HG03108 (cell line): ENCODE measurements around the gene ZFYVE21.

Source experiments
- ATAC-seq: cut with Tn5 transposase; IDR thresholded peaks from one replicate; pipeline ENCODE4 v1.9.1; 2021; ENCODE audit warnings: moderate library complexity; ENCODE audit not compliant: unreplicated experiment

Gene ZFYVE21

DNA sequence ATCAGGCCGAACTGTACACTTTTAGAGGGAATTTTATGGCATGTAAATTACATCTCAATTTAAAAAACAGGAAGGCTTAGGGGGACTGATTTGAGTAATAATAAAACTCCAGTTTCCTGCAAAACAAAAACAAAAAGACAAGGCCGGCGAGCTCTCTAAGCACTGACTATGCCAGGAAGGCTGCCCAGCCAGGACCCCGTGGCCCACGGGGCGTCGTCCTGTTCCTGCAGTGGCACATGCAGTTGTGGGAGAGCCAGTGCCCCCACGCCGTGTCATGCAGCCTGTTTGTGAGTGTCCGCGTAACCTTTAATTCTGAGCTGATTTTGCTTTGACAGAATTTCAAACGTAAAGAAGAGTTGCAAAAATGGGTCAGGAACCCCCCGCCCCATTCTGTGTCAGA is 10.9 kb upstream of the ZFYVE21 start:
- no peak for ATAC-seq

DNA sequence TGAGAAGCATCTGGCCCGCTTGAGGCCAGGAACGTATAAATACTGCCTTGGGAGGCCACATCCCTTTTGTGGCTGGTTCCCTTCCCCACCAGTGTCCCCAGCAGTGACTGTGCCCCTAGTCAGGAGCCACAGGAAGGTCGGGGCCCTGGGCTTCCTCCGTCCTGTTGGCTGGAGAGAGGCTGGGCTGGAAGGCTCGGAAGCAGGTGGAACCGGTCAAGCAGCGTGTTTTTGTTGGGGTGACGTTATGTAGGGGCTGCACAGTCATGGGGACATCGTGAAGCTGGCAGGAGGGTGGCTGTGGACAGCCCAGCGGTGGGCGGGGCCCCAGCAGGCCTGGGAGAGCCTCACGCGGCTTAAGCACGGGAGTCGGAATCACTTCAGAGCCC is 10.5 kb upstream of the ZFYVE21 start:
- ATAC-seq: no peak

DNA sequence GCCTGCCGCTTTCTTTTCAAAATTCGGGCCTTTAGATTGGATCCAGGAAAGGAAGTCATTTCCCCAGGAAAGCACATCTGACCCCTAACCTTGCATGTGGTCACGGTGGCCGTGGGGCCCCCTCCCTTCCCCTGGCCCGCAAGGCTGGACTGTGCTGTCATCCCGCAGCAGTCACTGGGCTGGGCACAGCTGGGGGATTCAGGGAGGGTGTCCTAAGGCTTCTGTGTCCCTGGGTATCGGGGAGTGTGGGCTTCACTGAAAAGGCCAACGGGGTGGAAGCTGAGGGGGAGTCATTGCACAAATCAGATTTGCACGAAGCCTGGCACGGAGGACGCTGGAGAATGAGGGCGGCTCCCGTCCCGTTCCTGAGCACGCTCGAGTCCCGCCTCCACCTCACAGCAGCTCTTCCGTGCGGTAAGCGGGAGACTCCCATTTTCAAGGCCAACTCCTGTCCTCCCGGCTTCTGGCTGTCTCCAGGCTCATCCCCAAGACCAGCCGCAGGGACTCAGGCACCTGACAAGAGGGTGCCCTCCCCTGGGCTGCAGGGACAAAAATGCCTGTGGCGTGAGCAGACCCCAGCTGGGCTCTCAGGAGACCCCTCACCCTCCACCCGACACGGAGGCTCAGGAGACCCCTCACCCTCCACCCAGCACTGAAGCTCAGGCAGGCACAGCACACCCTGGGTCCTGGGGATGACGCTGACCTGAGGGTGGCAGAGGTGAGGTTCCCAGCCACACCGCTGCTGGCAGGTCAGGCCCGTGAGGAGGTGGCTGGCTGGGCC is 9.9 kb upstream of the ZFYVE21 start:
- no peak for ATAC-seq

DNA sequence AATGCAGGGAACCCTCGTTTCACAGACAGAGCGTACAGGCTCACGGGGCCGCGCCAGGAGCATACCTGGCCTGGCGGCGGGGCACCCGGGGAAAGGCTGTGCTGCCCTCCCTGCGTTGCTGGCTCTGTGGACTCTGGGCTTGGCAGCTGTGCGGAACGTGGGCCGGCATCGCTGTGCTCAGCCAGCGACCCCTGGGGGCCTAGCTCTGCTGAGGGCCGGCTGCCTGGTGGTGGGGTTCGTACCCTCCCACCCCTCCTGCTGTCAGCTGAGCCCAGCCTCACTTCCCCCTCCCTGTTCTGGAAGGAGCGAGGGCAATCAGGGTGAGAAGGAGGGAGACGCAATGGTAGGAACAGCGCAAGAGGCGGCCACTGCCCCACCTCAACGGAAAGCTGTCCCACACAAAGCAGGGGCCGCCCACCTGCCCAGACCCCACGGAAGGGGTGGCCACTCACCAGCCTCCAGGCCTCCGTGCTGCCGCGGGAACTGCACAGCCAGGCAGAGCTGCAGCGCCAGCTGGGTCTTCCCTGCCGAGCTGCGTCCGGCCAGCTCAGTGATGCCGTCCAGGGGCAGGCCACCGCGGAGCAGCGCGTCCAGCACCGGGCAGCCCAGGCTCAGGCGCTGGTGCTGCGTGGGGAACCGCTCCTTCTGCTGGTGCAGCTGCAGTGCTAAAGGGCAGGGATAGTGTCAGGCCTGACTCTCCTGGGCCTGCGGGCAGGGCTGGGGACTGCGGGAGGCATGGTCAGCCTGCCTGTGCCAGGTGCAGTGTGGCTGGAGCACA is 8.9 kb upstream of the ZFYVE21 start:
- no peak for ATAC-seq

DNA sequence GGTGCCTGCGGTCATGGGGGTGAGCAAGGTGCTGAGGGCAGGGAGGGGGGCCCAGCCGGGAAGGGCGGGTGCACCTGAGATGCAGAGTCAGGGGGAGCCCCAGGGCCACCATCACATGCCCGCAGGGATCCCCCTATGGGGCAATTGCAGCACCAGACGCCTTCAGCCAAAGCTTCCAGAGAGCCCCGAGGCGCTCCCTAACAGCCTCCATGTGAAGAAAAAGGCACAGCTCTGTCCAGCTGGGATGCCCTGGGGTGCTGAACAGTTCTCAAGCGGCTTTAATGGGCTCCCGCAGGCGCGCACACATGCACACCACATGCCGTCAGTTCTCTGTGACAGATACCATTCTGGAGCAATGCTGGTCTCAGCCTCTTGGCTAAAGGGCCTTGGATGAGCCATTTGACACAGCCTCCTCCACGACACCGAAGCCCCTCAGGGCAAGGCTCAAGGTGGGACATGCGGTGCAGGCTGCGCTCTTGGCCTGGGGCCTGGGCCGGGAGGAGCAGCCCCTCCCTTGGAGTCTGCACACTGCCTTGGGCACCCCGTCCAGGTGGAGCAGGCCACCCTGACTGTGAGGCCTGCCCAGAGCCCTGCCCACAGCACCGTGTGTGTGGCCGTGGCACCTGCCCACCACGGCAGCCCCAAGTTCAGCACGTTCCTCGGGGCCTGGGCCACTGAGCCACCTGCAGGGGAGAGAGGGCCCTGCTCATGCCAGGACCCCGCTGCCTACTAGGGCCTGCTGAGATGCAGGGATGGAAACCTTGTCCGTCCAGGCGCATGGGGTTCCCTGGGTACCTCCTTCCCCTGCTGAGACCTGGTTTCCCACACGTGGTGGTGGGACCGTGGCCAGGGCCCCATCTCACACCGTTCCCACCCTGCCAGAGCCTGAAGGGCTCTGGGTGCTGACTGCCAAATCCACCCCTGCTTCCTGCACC is 8.0 kb upstream of the ZFYVE21 start:
- ATAC-seq: no peak

DNA sequence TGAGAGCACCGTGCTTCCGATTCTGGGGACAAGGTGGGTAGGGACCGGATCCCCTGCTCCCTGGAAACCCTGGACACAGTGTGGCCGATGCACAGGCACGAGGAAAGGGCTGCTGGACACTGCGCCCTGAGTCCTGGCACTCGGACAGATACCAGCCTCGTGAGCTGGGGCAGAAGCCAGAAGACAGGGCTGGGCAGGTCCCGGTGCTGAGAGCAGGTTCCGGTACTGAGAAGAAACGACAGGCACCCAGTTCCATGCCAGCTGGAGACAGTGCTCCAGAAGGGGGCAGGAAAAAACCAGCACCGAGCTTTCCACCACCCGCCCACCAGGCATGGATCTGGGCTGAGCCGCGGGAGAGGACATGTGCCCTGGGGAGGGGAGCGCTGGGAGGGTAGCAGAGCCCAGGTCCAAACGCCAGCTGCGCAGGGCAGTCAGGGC is 6.8 kb upstream of the ZFYVE21 start:
- no peak for ATAC-seq

DNA sequence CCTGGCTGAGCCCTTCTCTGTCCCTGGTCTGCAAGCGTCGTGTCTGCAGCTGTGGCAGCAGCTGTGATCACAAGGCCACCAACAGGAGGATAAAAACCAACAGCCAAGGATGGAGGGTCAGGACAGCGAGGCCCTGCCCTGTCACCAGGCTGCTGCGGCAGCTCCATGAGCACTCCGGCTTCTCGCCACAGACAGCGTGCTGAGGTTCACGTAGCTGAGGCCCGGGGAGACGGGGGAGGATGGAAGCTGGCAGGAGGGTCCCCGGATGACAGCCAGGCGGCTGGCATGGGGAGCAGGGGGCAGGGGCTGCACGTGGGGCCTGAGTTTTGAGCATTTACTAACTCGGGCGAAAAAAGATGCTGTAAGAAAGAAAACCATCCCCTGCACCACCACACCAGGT is 5.8 kb upstream of the ZFYVE21 start:
- ATAC-seq: no peak

DNA sequence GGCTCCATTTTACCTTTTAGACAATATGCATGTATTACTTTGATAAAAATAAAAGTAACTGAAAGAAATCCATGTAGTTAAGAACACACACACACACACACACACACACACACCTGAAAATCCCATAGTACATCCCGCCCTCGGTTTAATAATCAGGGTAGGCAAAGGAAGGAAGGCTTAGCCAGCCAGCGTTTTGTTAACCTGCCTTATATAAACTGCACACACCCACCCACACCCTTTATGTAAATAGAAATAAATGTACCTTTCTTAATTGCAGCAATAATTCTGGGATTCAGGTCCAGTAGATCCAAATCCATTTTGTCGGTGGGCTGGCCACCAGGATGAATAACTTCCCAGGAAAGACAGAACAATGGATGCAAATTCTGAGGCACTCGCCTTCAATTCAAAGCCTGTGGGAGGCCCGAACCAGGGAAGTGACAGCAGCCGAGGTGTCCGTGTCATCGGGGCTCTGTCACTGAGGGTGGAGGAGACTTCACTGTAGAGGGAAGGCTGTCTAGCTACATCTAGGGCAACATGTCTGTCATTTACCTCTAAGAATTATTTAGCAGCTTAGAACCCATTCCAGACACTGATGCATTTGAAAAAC is 4.7 kb upstream of the ZFYVE21 start:
- ATAC-seq: no peak

DNA sequence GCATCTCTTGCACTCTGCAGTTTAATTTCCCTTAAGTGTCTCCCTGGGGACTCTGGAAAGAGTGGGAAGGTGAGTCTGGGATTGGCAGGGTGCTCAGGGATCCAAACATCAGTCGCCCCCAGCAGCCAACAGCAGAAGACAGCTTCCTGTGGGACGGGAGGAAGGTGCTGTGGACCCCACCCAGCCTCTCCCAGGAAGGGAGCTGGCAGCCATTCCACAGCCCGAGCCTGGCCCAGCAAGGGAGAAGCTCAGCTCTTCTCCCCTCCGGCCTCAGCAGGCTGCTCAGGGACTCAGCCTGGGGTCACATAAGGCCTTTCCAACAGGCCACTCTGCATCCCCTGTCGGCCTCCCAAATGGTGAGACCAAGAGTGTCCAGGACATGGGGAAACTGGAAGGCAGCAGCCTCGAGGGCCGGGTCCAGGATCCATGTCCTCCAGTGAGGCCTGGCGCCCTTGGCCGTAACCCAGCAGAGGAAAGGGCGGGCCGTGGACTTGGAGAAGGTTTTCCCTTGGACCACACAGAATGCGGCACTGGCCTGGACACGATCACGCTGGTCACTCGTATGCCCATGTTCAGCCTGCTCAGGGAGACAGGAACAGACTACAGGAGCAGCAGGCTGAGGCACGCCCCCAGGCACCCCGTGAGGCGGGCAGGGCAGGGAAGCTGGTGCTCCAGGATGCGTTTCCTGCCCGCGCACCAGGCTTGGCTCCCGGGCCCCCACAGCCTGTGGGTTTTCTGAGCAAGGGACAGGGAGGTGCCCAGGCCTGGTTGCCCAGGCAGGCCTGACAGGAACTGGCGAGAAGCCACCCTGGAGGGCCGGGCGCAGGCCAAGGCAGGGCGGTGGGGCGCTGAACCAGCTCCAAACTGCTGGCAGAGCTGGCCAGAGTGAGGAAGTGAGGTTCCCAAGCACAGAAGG is 3.8 kb upstream of the ZFYVE21 start:
- ATAC-seq: no peak

DNA sequence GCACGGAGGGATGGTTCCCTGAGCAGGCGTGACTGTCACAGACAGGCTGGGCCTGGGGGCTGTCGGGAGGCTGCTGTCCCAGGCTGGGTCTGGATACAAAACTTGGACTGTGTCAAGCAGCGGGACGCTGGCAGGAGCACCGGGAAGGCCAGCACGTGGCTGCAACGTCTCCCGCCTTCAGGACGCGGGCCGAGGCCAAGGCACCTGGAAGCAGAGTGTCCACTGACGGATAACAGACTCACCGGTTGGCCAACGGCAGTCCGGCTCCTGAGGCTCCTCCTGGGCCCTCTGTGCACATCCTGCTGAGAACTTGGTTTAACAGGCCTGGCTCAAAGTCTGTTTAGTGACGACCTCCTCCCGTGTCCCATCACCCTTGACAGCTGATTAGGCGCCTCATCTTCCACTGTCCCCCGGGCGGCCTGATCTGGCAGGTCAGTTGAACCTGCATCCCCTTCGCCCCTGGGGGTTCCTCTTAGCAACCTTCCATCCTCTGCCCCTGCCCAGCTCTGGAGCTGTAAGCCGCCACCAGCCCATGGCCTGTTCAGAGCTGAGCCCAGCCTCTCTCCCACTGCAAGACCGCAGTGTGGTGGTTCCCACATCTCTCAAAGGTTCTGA is 2.9 kb upstream of the ZFYVE21 start:
- no peak for ATAC-seq

DNA sequence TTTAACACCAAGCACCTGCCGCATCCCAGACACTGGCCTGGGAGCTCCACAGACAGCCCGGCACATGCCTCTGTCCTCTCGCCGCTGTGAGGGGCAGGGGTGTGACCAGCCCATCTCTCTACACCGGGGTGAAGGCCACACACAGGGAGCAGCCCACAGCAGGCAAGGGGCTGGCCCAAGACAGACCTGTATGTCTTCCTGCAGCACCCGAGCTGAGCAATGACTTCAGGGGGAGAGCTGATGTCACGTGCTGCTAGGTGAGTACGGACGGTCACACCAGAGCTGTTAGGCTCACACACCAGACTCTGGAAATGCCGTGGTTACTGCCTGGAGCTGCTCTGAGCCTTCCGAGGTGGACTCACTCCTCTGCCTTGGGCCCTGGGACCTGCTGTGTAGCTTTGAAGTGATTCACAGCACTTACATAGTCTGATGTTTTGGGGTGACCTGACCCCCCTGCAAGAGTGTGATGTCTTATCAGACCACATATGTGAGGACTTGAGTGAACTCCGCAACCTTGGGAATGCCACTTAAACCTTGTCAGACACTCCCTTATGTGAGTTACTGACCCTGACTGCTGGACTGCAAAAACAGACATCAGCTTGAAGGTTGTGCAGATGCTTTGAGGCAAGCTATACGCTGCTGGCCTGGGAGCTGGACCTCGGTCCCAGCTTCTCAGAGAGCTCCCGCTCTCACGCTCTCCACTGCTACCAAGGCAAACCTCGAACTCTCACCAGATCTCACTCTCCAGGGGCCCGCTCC is 2.1 kb upstream of the ZFYVE21 start:
- no peak for ATAC-seq

DNA sequence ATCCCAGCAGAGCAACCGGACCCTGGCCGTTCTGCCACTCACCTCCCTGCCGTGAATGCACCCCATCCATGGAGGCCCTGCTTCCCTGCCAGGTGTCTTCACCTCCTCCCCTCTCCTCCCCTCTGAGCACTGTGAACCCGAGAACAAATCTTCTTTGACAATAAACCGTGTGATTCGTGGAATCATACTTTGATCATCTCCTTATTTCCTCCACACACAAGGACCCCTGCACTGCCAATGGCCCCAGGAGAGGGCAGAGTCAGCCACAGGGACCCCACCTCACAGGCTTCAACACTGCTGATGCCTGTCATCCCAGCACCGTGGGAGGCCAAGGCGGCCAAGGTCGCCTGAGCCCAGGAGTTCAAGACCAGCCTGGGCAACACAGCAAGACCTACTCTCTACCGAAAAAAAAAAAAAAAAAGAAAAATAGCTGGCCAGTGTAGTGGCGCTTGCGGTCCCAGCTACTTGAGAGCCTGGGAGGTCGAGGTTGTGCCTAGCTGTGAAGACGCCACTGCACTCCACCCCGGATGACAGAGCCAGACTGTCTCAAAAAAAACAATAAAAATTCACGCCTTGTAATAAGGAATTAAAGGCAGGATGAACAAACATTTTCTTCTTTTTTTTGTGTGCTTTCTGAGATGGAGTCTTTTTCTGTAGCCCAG is 1.4 kb upstream of the ZFYVE21 start:
- no peak for ATAC-seq

DNA sequence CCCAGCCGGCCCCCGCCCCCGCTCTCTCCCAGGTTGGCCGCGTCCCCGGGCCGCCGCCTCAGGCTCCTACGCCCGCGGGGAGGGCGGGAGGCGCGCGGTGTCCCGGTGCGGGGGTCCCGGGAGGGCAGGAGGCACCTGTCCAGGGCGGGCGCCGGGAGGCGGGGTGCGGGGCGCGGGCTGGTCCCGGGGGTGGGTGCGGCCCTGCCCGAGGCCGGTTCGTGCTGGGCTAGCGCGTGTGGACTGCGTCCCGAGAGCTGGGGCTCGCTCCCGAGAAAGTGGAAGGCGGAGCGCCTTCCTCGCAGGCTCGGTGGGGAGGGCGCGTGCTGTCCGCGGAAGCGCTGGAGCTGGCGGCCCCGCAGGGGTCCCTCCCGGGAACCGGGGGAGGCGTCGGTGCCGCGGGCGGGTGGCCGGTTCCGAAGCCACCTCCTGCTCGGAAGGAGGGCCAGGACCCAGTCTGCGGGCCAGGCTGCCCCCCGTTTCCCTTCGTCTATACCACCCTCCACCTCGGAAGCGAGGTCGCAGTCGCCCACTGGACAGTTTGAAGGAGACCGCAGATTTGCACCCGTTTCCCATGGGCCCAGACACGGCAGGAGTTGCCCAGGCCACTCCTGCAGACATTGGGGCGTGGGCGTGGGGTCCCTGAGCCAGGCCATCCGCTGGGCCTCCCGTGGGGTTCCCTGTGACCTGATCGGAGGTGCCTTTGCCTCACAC is 636 bp downstream of the ZFYVE21 start:
- ATAC-seq: no peak

DNA sequence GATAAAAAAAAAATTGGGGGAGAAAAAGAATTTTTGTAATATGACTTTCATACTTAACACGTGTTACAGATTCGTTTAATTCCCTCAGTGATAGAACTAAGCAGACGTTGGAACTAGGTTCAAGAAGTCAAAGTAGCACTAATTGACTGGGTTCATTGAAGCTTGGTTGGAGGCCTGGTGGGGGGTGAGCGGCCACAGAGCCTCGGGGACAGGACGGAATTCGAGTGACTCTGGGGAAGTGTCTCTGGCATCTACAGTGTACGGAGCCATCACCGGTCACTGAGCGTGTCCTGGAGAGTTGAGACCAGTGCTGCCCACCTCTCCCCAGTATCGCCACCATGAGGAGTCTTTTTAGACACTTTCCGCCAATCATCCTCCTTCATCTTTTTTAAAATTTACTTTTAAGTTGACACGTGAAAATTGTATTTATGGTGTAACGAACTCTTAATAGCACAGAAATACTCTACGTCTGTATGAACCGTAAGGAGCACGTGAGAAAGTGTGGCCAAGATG is 1.3 kb downstream of the ZFYVE21 start:
- ATAC-seq: no peak

DNA sequence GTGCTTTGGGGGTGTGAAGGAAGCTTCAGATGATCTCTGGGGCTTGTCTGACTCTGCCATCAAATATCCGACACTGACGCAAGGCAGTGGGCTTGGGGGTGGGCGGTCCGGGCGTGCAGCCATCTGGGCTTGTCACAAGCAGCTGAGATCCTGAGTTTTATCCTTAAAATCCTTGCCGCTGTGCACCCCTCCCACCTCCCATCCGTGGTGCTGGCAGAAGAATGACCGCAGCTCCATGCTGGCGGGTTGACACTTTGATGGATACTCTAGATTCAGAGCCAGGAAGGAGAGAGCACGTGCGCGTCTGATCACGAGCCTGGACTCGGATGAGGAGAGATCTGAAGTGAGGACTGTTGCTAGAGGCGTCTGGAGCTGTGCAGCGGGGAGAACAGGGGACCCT is 3.0 kb downstream of the ZFYVE21 start:
- no peak for ATAC-seq

DNA sequence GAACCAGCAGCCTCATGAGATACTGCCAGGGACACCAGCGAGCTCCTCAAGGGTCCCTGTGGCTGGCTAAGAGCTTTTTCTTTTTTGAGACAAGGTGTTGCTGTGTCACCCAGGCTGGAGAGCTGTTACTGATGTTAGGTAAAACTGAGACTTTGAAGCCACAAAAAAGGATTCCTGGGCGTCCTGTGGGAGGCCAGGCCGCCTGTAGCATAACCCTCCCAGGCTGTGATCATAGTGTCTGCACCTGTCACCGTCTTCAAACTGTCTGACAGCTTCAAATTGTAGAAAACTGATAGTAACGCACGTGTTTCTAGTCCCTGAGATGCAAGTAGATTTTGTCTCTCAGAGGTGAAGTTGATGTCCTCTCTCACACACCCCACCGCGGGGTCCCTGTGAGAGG is 4.1 kb downstream of the ZFYVE21 start:
- ATAC-seq: no peak

DNA sequence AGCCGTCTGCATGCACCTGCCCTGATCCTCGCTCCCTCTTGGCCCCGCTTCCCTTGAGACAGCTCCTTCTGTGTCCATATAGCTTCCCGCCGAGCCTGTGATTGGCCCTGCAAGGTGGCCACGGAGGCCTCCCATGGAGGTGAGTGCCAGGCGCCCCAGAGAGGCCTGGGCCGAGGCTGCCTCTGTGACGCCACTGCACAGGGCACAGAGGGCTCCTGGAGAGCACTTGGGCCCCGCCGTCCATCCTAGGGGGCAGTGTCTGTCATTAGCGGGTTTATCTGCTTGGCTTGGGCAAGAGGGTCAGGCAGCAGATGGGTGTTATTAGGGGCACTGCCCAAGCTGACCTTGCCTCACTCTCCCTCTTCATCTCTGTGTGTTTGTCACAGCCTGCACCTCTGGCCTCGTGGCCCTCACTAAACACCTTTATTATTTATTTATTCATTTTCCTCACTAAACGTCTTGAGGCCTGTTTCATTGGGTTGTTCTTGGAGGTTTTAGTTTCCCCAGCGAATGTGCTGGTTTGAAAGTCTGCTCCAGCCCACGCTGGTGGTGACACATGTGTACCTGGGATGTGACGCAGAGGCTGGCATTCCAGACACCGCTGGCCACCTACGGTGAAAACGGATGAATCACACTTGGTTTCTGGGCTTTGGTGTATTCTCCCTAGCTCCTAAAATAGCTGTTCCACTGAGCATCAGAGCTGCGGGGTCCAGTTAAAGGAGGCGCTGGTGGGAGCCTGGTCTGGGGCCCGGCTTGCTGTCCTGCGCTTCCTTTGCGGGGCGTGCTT is 5.9 kb downstream of the ZFYVE21 start:
- no peak for ATAC-seq
